Measurements from ENCODE around the gene SENP8. TPM values are rescaled to one million over a fixed set of nuclear protein-coding genes. Genes with fewer than 3 reads are reported as not detected.

Gene SENP8
- total and polyA plus RNA-seq, 2 experiments from 2014 or later: 1.5 to 2.0 TPM

DNA sequence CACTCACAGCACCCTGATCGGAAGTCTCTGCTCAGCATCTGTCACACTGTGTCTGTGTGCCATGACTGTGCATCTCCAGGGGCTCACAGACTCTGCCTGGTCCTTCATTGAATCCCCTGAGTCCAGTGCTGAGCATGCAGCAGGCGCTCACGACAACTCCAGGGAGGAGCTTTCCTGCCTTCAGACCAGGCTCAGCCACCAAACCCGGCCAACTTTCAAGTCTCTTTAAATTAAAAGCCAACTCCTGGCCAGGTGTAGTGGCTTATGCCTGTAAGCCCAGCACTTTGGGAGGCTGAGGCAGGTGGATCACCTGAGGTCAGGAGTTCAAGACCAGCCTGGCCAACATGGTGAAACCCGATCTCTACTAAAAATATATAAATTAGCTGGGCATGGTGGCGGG lies 55.2 kb downstream of the SENP8 start:
- no peak overlapping the region for H3K4me3 ChIP-seq
- no peak overlapping the region for H2AFZ ChIP-seq
- no peaks in the 10 kb centered on the region for H4K20me1 ChIP-seq (ENCODE audit: insufficient read depth, poor library complexity, severe bottlenecking)
- 92% methylated on average over 6 of the region's 6 CpGs for WGBS (ENCODE audit: low lambda C conversion rate, missing lambda C conversion rate)
- no peaks in the 10 kb centered on the region for H3K9me2 ChIP-seq (replicated peaks; ENCODE audit: insufficient read depth)
- no peak for TF ChIP-seq EZH2phosphoT487 (IDR thresholded peaks at IDR 0.05; ENCODE audit: low read depth, severe bottlenecking, unreplicated experiment)
- TF ChIP-seq, protein P1, sequence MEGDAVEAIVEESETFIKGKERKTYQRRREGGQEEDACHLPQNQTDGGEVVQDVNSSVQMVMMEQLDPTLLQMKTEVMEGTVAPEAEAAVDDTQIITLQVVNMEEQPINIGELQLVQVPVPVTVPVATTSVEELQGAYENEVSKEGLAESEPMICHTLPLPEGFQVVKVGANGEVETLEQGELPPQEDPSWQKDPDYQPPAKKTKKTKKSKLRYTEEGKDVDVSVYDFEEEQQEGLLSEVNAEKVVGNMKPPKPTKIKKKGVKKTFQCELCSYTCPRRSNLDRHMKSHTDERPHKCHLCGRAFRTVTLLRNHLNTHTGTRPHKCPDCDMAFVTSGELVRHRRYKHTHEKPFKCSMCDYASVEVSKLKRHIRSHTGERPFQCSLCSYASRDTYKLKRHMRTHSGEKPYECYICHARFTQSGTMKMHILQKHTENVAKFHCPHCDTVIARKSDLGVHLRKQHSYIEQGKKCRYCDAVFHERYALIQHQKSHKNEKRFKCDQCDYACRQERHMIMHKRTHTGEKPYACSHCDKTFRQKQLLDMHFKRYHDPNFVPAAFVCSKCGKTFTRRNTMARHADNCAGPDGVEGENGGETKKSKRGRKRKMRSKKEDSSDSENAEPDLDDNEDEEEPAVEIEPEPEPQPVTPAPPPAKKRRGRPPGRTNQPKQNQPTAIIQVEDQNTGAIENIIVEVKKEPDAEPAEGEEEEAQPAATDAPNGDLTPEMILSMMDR (IDR thresholded peaks at IDR 0.05; ENCODE audit: poor library complexity): no peak
- no peak for TF ChIP-seq EZH2 (IDR thresholded peaks at IDR 0.05; ENCODE audit: borderline replicate concordance)
- DNase-seq (ENCODE audit: low spot score): no peak
- H3K4me1 ChIP-seq (ENCODE audit: insufficient read depth): peaks cover 9% of the 10 kb centered on the region
- no peaks in the 10 kb centered on the region for H3K79me2 ChIP-seq
- no peaks in the 10 kb centered on the region for H3K9me3 ChIP-seq (ENCODE audit: low read depth)
- no peaks in the 10 kb centered on the region for H3K36me3 ChIP-seq (replicated peaks; ENCODE audit: insufficient read depth, low read depth)
- no peaks in the 10 kb centered on the region for H3K27me3 ChIP-seq
- H3K27ac ChIP-seq: no peak overlapping the region
- H3K4me2 ChIP-seq: no peak overlapping the region

DNA sequence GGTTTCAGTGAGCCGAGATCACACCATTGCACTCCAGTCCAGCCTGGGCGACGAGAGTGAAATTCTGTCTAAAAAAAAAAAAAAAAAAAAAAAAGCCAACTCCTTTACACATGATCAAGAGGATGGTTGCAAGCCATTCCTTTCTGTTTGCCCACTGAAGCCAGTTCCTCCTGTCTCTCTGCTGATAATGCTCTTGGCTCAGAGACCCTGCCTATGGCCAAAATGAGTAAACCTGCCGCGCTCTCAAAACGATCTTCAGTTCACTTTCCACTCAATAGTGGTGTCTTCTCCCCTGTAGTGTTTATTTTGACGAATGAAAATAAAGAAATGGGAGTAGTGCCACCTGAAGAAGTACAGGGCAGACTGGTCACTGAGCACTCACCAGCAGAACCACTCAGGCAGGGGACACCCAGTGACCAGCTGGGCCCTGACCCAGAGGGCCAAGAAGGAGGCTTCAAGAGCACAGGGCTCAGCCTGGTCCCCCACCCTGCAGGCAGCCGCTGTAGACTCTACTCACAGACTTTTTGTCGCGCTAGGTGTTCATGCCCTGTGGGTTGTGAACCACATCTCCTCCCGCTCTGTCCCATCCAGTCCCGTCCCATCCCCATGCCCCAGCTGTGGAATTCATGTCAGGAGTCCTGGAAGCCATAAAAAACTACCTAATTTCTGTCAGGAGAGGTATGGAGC lies 55.8 kb downstream of the SENP8 start:
- H3K9me3 ChIP-seq (ENCODE audit: low read depth): no peaks in the 10 kb centered on the region
- TF ChIP-seq, protein P1 (IDR thresholded peaks at IDR 0.05; ENCODE audit: poor library complexity): no peak
- TF ChIP-seq EZH2 (IDR thresholded peaks at IDR 0.05; ENCODE audit: borderline replicate concordance): no peak
- TF ChIP-seq EZH2phosphoT487 (IDR thresholded peaks at IDR 0.05; ENCODE audit: low read depth, severe bottlenecking, unreplicated experiment): no peak
- peaks cover 3% of the 10 kb centered on the region for H3K4me1 ChIP-seq (ENCODE audit: insufficient read depth)
- whole genome bisulfite sequencing (ENCODE audit: low lambda C conversion rate, missing lambda C conversion rate): 93% methylated on average over 12 of the region's 12 CpGs
- no peak overlapping the region for H2AFZ ChIP-seq
- no peaks in the 10 kb centered on the region for H3K79me2 ChIP-seq
- no peak overlapping the region for H3K4me2 ChIP-seq
- H3K27me3 ChIP-seq: no peaks in the 10 kb centered on the region
- H3K36me3 ChIP-seq (replicated peaks; ENCODE audit: insufficient read depth, low read depth): no peaks in the 10 kb centered on the region
- no peak overlapping the region for H3K4me3 ChIP-seq
- DNase-seq (ENCODE audit: low spot score): no peak
- no peaks in the 10 kb centered on the region for H3K9me2 ChIP-seq (replicated peaks; ENCODE audit: insufficient read depth)
- H4K20me1 ChIP-seq (ENCODE audit: insufficient read depth, poor library complexity, severe bottlenecking): no peaks in the 10 kb centered on the region
- H3K27ac ChIP-seq: no peak overlapping the region

DNA sequence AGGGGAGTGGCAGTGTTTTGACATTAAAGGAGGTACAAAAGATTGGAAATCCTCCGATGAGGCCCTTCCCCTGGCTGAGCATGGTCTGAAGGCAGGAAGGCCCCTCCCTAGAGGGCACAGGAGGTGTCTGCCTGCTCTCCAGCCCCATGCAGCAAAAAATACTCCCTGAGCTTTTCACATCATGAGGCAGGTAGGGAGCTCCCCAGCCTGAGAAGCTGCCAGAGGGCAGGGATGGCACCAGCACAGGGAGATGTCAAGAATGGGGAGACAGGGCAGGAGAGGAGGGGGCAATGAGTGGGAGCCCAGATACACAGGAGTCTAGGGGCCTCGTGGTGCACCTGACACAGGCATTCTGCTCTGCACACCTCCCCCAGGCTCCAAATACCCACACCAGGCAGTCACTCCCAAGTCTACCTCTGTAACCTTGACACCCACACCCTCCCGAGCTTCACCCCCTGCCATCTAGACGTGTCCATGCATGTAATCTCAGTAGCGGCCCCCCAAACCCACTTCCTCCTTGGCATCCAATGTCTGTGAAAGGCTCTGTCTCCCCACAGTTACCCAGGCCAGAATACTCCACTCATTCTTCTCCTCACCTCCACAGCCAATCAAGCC lies 56.5 kb downstream of the SENP8 start:
- Histone ChIP-seq H2AFZ (no peak overlapping the region), H3K4me2 (no peak overlapping the region)

More for the DNA sequence above, 56.5 kb downstream of the SENP8 start:
- H3K27ac ChIP-seq: no peak overlapping the region
- 81% methylated on average over 5 of the region's 5 CpGs for WGBS (ENCODE audit: low lambda C conversion rate, missing lambda C conversion rate)
- no peaks in the 10 kb centered on the region for H3K4me1 ChIP-seq (ENCODE audit: insufficient read depth)
- H3K79me2 ChIP-seq: no peaks in the 10 kb centered on the region
- H4K20me1 ChIP-seq (ENCODE audit: insufficient read depth, poor library complexity, severe bottlenecking): no peaks in the 10 kb centered on the region
- TF ChIP-seq, protein P1 (IDR thresholded peaks at IDR 0.05; ENCODE audit: poor library complexity): no peak
- TF ChIP-seq EZH2phosphoT487 (IDR thresholded peaks at IDR 0.05; ENCODE audit: low read depth, severe bottlenecking, unreplicated experiment) (no peak), EZH2 (IDR thresholded peaks at IDR 0.05; ENCODE audit: borderline replicate concordance) (no peak)
- DNase-seq (ENCODE audit: low spot score): no peak
- H3K36me3 ChIP-seq (replicated peaks; ENCODE audit: insufficient read depth, low read depth): no peaks in the 10 kb centered on the region
- H3K9me2 ChIP-seq (replicated peaks; ENCODE audit: insufficient read depth): no peaks in the 10 kb centered on the region
- H3K4me3 ChIP-seq: no peak overlapping the region
- H3K9me3 ChIP-seq (ENCODE audit: low read depth): no peaks in the 10 kb centered on the region
- H3K27me3 ChIP-seq: no peaks in the 10 kb centered on the region

Data from hepatocyte (in vitro differentiated cells).